Left ventricle myocardium superior (tissue), 1 donor: ENCODE data around the gene MYO1D. TPM values are rescaled to one million over a fixed set of nuclear protein-coding genes. Genes with fewer than 3 reads are reported as not detected.

Experiments used
- ATAC-seq: fragments of 200-7000 bp; cut with Tn5 transposase; one replicate; pipeline ENCODE4 v1.9.1; 2020; ENCODE audit warnings: mild to moderate bottlenecking, moderate library complexity
- DNase-seq: peaks from one replicate; pipeline ENCODE4 v3.0.0-alpha.2; 2020
- intact Hi-C: fragments of 100-400 bp; cut with micrococcal nuclease; formaldehyde crosslinking; loops from one replicate; pipeline ENCODE4 v1.11.0; 2022
- total RNA-seq: library from RNA; stranded (reverse); fragmentation: NEBNext Ultra II Directional; extraction: Animal tissue kit (Norgen Biotek cat#: 25700); gene quantifications from one replicate; pipeline ENCODE4 v1.2.1, GENCODE V29; 2021
- donor health status: DM: no; HTN: yes; CAD: no; lungs with severe emphysema.

The MYO1D gene
- total RNA-seq, 1 donor from 2014 or later: 6.4 TPM

GRCh38 chr17:32869345-32870026, 7.4 kb downstream of the MYO1D start:
- peak; percentile 56 for ATAC-seq
- no peak for DNase-seq
- intact Hi-C loops: loop anchor here (10.0 kb wide), 1 partner anchor 85 kb away; no protein-coding TSS in a partner anchor

- intact Hi-C loops: no loop called here
- DNase-seq: no peak
Observed at GRCh38 chr17:32865141-32865540, 11.8 kb downstream of the MYO1D start.

GRCh38 chr17:32863559-32863958, 13.4 kb downstream of the MYO1D start:
- no peak for DNase-seq
- ATAC-seq: no peak
- intact Hi-C loops: no loop called here

More at GRCh38 chr17:32865141-32865540, 11.8 kb downstream of the MYO1D start:
- no peak for ATAC-seq

GRCh38 chr17:32862940-32863339, 14.0 kb downstream of the MYO1D start:
- DNase-seq (no peak), ATAC-seq (no peak)
- intact Hi-C loops: no loop called here

GRCh38 chr17:32861981-32862380, 14.9 kb downstream of the MYO1D start:
- intact Hi-C loops: no loop called here
- ATAC-seq (no peak), DNase-seq (no peak)

GRCh38 chr17:32859857-32860525, 16.9 kb downstream of the MYO1D start:
- no peak for ATAC-seq
- intact Hi-C loops: no loop called here
- DNase-seq: no peak

GRCh38 chr17:32855620-32856019, 21.3 kb downstream of the MYO1D start:
- intact Hi-C loops: no loop called here

GRCh38 chr17:32854832-32855389, 22.0 kb downstream of the MYO1D start:
- DNase-seq (no peak), ATAC-seq (no peak)
- intact Hi-C loops: no loop called here

More at GRCh38 chr17:32855620-32856019, 21.3 kb downstream of the MYO1D start:
- ATAC-seq (no peak), DNase-seq (no peak)

- ATAC-seq (no peak), DNase-seq (no peak)
- intact Hi-C loops: no loop called here
Observed at GRCh38 chr17:32854207-32854606, 22.7 kb downstream of the MYO1D start.

GRCh38 chr17:32852811-32853210, 24.1 kb downstream of the MYO1D start:
- ATAC-seq (no peak), DNase-seq (no peak)
- intact Hi-C loops: no loop called here

- intact Hi-C loops: no loop called here
Observed at GRCh38 chr17:32849879-32850278, 27.0 kb downstream of the MYO1D start.

GRCh38 chr17:32847977-32848376, 28.9 kb downstream of the MYO1D start:
- intact Hi-C loops: no loop called here
- ATAC-seq: no peak
- no peak for DNase-seq

More at GRCh38 chr17:32849879-32850278, 27.0 kb downstream of the MYO1D start:
- ATAC-seq (no peak), DNase-seq (no peak)

- ATAC-seq: no peak
- intact Hi-C loops: no loop called here
- no peak for DNase-seq
Observed at GRCh38 chr17:32846143-32846542, 30.8 kb downstream of the MYO1D start.

- intact Hi-C loops: no loop called here
- DNase-seq: no peak
- ATAC-seq: no peak
Observed at GRCh38 chr17:32840241-32840640, 36.7 kb downstream of the MYO1D start.

- ATAC-seq: no peak
- intact Hi-C loops: no loop called here
- no peak for DNase-seq
Observed at GRCh38 chr17:32836527-32836926, 40.4 kb downstream of the MYO1D start.

- DNase-seq (no peak), ATAC-seq (no peak)
- intact Hi-C loops: no loop called here
Observed at GRCh38 chr17:32835291-32835761, 41.6 kb downstream of the MYO1D start.

- DNase-seq: no peak
- intact Hi-C loops: no loop called here
- no peak for ATAC-seq
Observed at GRCh38 chr17:32834104-32834503, 42.8 kb downstream of the MYO1D start.

- intact Hi-C loops: no loop called here
Observed at GRCh38 chr17:32833526-32833925, 43.4 kb downstream of the MYO1D start.

GRCh38 chr17:32833076-32833475, 43.8 kb downstream of the MYO1D start:
- intact Hi-C loops: no loop called here
- no peak for ATAC-seq

More at GRCh38 chr17:32833526-32833925, 43.4 kb downstream of the MYO1D start:
- ATAC-seq: no peak
- no peak for DNase-seq

GRCh38 chr17:32831627-32832243, 45.2 kb downstream of the MYO1D start:
- intact Hi-C loops: no loop called here
- no peak for DNase-seq
- no peak for ATAC-seq

More at GRCh38 chr17:32833076-32833475, 43.8 kb downstream of the MYO1D start:
- no peak for DNase-seq
